CD4-positive, alpha-beta memory T cell (primary cell): ENCODE data around the gene NEK9. TPM values are rescaled to one million over a fixed set of nuclear protein-coding genes. Genes with fewer than 3 reads are reported as not detected.

Experiments used
- CTCF ChIA-PET: fragments of 350-600 bp; sonication (Branson Sonifier 250); formaldehyde crosslinking; loops from one replicate; lab custom pipeline; 2021; ENCODE audit warnings: inconsistent platforms; ENCODE audit not compliant: partially characterized antibody; lab: Charles Lee
- POLR2A ChIA-PET: fragments of 350-600 bp; sonication (Branson Sonifier 250); formaldehyde crosslinking; loops from one replicate; lab custom pipeline; 2021; ENCODE audit not compliant: partially characterized antibody; lab: Charles Lee
- DNase-seq, 5 donors: peaks; one replicate each; pipeline versions ENCODE4 v3.0.0 to v3.0.0-alpha.2; 2020 to 2022; ENCODE audit warnings: mixed read lengths in 1 of 5
- H3K27ac ChIP-seq: one replicate; pipeline ENCODE4 v1.7.0; 2013; ENCODE audit warnings: low read depth, low read length
- H3K27me3 ChIP-seq: 2 replicates; pipeline ENCODE4 v1.7.0; 2013; ENCODE audit warnings: mild to moderate bottlenecking, low read length, moderate library complexity; ENCODE audit not compliant: insufficient read depth
- H3K36me3 ChIP-seq: 2 replicates; pipeline ENCODE4 v1.7.0; 2013; ENCODE audit warnings: mild to moderate bottlenecking, low read length, moderate library complexity; ENCODE audit not compliant: insufficient read depth
- H3K4me1 ChIP-seq: 2 replicates; pipeline ENCODE4 v1.7.0; 2013; ENCODE audit warnings: mild to moderate bottlenecking, low read length, moderate library complexity; ENCODE audit not compliant: insufficient read depth
- H3K4me3 ChIP-seq, 2 donors: one replicate each; pipeline ENCODE4 v1.7.0; 2013; ENCODE audit warnings: low read length in 2 of 2, mild to moderate bottlenecking in 1 of 2
- H3K9me3 ChIP-seq, 2 donors: one replicate each; pipeline ENCODE4 v1.7.0; 2013; ENCODE audit warnings: low read length in 2 of 2, control low read depth in 1 of 2; ENCODE audit not compliant: control insufficient read depth in 1 of 2
- H3K27ac Mint-ChIP-seq, 7 donors: one replicate each; pipeline ENCODE4 v1.8.0; 2020 to 2021; ENCODE audit warnings: mixed read lengths in 7 of 7, mild to moderate bottlenecking in 6 of 7, inconsistent platforms in 3 of 7, moderate library complexity in 3 of 7
- H3K27me3 Mint-ChIP-seq, 2 donors: one replicate each; pipeline ENCODE4 v1.8.0; 2020 to 2021; ENCODE audit warnings: mixed read lengths in 2 of 2
- H3K36me3 Mint-ChIP-seq, 2 donors: one replicate each; pipeline ENCODE4 v1.8.0; 2020 to 2021; ENCODE audit warnings: mixed read lengths in 2 of 2, inconsistent platforms in 1 of 2, mild to moderate bottlenecking in 1 of 2
- H3K4me1 Mint-ChIP-seq, 4 donors: one replicate each; pipeline ENCODE4 v1.8.0; 2020 to 2021; ENCODE audit warnings: mixed read lengths in 4 of 4, mild to moderate bottlenecking in 1 of 4
- H3K4me3 Mint-ChIP-seq, 8 donors: one replicate each; pipeline ENCODE4 v1.8.0; 2020 to 2021; ENCODE audit warnings: mixed read lengths in 8 of 8, mild to moderate bottlenecking in 7 of 8, moderate library complexity in 6 of 8, inconsistent platforms in 3 of 8
- H3K9me3 Mint-ChIP-seq, 8 donors: one replicate each; pipeline ENCODE4 v1.8.0; 2020 to 2021; ENCODE audit warnings: mixed read lengths in 8 of 8, mild to moderate bottlenecking in 5 of 8, inconsistent platforms in 3 of 8, moderate library complexity in 1 of 8
- intact Hi-C: fragments of 100-400 bp; cut with micrococcal nuclease; formaldehyde crosslinking; loops from one replicate; pipeline ENCODE4 v1.15.1; 2023
- polyA plus RNA-seq, 2 donors: library from polyadenylated mRNA; unstranded; fragments of 300-500 nt; fragmentation: Illumina TruSeq; gene quantifications; one replicate each; pipeline ENCODE4 v1.2.3, GENCODE V29; 2021
- total RNA-seq, 2 experiments: library from RNA; stranded (reverse); gene quantifications; one replicate each; pipeline ENCODE4 v1.2.3, GENCODE V29; 2021

The NEK9 gene
- total and polyA plus RNA-seq, 4 experiments from 2014 or later, result 9.8 to 133 (median 74.6) TPM

DNA sequence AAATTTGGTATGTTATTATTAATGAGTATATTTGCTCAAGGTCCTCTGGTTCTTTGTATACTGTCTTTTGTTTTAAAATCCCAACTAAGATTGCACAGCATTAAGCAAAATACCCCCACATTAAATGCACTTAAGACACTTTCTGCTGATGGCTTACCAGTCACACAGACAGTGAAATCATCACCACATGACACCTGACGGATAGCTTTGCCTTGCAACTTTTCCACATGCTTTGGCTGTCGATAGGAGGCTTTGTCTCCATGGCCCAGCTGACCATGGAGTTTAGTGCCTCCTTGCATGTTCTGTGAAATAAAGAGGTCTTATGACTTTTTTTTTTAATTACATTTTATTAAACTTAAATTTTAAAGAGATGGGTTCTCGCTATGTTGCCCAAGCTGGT, 19.7 kb downstream of the NEK9 start:
- Histone ChIP-seq H3K36me3 (peaks cover 47% of the 10 kb centered on the region), H3K9me3 (no peaks in the 10 kb centered on the region), H3K4me3 (no peak overlapping the region), H3K4me1 (no peaks in the 10 kb centered on the region), H3K27me3 (no peaks in the 10 kb centered on the region), H3K27ac (no peak overlapping the region)
- no peaks in the 10 kb centered on the region for H3K9me3 Mint-ChIP-seq
- CTCF ChIA-PET, result no interaction called here
- intact Hi-C loops, result no loop called here
- POLR2A ChIA-PET, result no interaction called here
- no peaks in the 10 kb centered on the region for H3K27me3 Mint-ChIP-seq
- H3K4me1 Mint-ChIP-seq, result peaks cover 0 to 4% (median 0%) of the 10 kb centered on the region in 4 donors
- peak overlapping the region in 3 of 7 donors; percentile 33 to 87 (median 59) for H3K27ac Mint-ChIP-seq
- DNase-seq, result no peak
- peaks cover 62 to 77% of the 10 kb centered on the region in 2 donors for H3K36me3 Mint-ChIP-seq
- H3K4me3 Mint-ChIP-seq, result no peak overlapping the region

- POLR2A ChIA-PET, result no interaction called here
- no peaks in the 10 kb centered on the region for H3K4me1 ChIP-seq
- no peak overlapping the region for H3K4me3 ChIP-seq
- intact Hi-C loops, result no loop called here
- H3K36me3 ChIP-seq, result peaks cover 56% of the 10 kb centered on the region
- H3K27me3 Mint-ChIP-seq, result no peaks in the 10 kb centered on the region
- no peak overlapping the region for H3K27ac ChIP-seq
- no peaks in the 10 kb centered on the region for H3K9me3 Mint-ChIP-seq
- H3K27me3 ChIP-seq, result no peaks in the 10 kb centered on the region
- peaks cover 0 to 4% (median 3%) of the 10 kb centered on the region in 4 donors for H3K4me1 Mint-ChIP-seq
- CTCF ChIA-PET, result interaction anchor here (0.8 kb wide), 1 partner anchor 12 kb away, joined by 3 read pairs; no protein-coding TSS in a partner anchor
- no peaks in the 10 kb centered on the region for H3K9me3 ChIP-seq
- peaks cover 63 to 74% of the 10 kb centered on the region in 2 donors for H3K36me3 Mint-ChIP-seq
- peak overlapping the region in 2 of 7 donors; percentile 0 to 53 for H3K27ac Mint-ChIP-seq
- H3K4me3 Mint-ChIP-seq, result no peak overlapping the region
- DNase-seq, result no peak
These were observed 25.4 kb downstream of the NEK9 start for GRCh38 chr14:75101491-75101890.

GRCh38 chr14:75098682-75099081, 28.2 kb downstream of the NEK9 start:
- Mint-ChIP-seq H3K9me3 (no peaks in the 10 kb centered on the region), H3K4me3 (no peak overlapping the region), H3K27me3 (no peaks in the 10 kb centered on the region), H3K27ac (peak overlapping the region in 1 of 7 donors; percentile 27), H3K4me1 (peaks cover 0 to 4% (median 3%) of the 10 kb centered on the region in 4 donors), H3K36me3 (peaks cover 68 to 76% of the 10 kb centered on the region in 2 donors)
- intact Hi-C loops, result no loop called here
- CTCF ChIA-PET, result interaction anchor here (3.4 kb wide), 1 partner anchor 10 kb away, joined by 25 read pairs; no protein-coding TSS in a partner anchor
- no peak for DNase-seq
- no peak overlapping the region for H3K27ac ChIP-seq
- H3K4me3 ChIP-seq, result no peak overlapping the region
- H3K36me3 ChIP-seq, result peaks cover 69% of the 10 kb centered on the region
- H3K4me1 ChIP-seq, result no peaks in the 10 kb centered on the region
- no peaks in the 10 kb centered on the region for H3K27me3 ChIP-seq
- POLR2A ChIA-PET, result no interaction called here
- H3K9me3 ChIP-seq, result no peaks in the 10 kb centered on the region

DNA sequence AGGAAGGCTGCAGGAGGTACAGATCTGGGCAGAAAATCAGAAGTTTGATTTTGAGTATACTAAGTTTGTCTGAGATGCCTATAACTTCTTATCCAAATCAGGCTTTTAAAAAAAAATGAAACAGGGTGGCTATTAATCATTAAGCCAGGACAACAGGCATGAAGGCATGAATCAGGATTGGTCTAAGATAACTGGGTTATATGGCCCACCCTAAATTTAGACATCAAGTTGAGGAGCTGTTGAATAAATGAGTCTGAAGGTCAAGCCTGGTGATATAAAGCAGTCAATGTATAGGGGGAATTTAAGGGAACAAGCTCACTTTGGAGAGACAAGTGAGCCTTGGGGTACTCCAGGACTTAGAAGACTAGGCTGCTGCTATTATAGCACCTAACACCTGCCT, 28.6 kb downstream of the NEK9 start:
- no peak overlapping the region for H3K4me3 Mint-ChIP-seq
- H3K36me3 ChIP-seq, result peaks cover 69% of the 10 kb centered on the region
- no peak overlapping the region for H3K4me3 ChIP-seq
- no peak for DNase-seq
- no peak overlapping the region for H3K27ac Mint-ChIP-seq
- no peak overlapping the region for H3K27ac ChIP-seq
- H3K27me3 Mint-ChIP-seq, result no peaks in the 10 kb centered on the region
- H3K27me3 ChIP-seq, result no peaks in the 10 kb centered on the region
- no peaks in the 10 kb centered on the region for H3K4me1 ChIP-seq
- H3K9me3 Mint-ChIP-seq, result no peaks in the 10 kb centered on the region
- H3K4me1 Mint-ChIP-seq, result peaks cover 0 to 4% (median 3%) of the 10 kb centered on the region in 4 donors
- H3K9me3 ChIP-seq, result no peaks in the 10 kb centered on the region
- intact Hi-C loops, result no loop called here
- ChIA-PET CTCF (interaction anchor here (3.4 kb wide), 1 partner anchor 9 kb away, joined by 25 read pairs; no protein-coding TSS in a partner anchor), POLR2A (no interaction called here)
- H3K36me3 Mint-ChIP-seq, result peaks cover 65 to 74% of the 10 kb centered on the region in 2 donors

DNA sequence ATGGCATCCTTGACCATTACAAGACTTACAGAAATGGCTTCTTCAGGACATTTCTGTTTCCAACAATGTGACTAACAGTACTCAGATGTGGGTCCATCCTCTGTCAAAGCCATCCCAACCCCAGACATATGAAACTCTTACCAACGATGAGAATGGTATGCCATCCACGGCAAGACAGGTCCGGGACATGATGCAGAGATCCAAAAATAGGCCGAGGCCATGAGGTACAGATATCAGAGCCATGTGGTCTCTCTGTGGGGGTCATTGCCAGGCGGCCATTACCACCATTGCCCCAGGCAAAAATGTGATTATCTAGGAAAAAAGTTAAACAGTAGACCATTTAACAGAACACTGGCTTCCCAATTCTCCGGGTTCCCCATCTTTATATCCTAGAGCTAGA, 29.9 kb downstream of the NEK9 start:
- no peak for DNase-seq
- Mint-ChIP-seq H3K36me3 (peaks cover 61 to 74% of the 10 kb centered on the region in 2 donors), H3K9me3 (no peaks in the 10 kb centered on the region), H3K27ac (peak overlapping the region in 1 of 7 donors; percentile 52), H3K27me3 (no peaks in the 10 kb centered on the region), H3K4me1 (peaks cover 0 to 4% (median 3%) of the 10 kb centered on the region in 4 donors), H3K4me3 (no peak overlapping the region)
- no peaks in the 10 kb centered on the region for H3K4me1 ChIP-seq
- intact Hi-C loops, result no loop called here
- H3K4me3 ChIP-seq, result no peak overlapping the region
- no peaks in the 10 kb centered on the region for H3K27me3 ChIP-seq
- H3K36me3 ChIP-seq, result peaks cover 68% of the 10 kb centered on the region
- H3K9me3 ChIP-seq, result no peaks in the 10 kb centered on the region
- POLR2A ChIA-PET, result no interaction called here
- CTCF ChIA-PET, result no interaction called here
- no peak overlapping the region for H3K27ac ChIP-seq

DNA sequence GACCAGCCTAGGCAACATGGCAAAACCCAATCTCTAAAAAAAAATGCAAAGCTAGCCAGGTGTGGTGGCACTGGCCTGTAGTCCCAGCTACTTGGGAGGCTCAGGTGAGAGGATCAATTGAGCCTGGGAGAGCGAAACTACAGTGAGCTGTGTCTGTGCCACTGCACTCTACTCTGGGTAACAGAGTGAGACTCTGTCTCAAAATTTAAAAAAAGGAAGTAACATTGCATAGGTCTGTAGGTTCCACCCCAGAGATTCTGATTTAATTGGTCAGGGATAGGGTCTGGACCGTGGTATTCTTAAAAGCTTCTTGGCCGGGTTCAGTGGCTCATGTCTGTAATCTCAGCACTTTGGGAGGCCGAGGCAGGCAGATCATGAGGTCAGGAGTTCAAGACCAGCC, 31.2 kb downstream of the NEK9 start:
- ChIA-PET POLR2A (no interaction called here), CTCF (interaction anchor here (1.0 to 1.2 kb wide), 3 partner anchors 191 to 457 kb away, joined by 3 to 4 read pairs (median 3); no protein-coding TSS in a partner anchor)
- no peak overlapping the region for H3K27ac ChIP-seq
- no peaks in the 10 kb centered on the region for H3K27me3 ChIP-seq
- no peaks in the 10 kb centered on the region for H3K9me3 Mint-ChIP-seq
- intact Hi-C loops, result no loop called here
- H3K27ac Mint-ChIP-seq, result peak overlapping the region in 1 of 7 donors; percentile 12
- H3K27me3 Mint-ChIP-seq, result no peaks in the 10 kb centered on the region
- H3K9me3 ChIP-seq, result no peaks in the 10 kb centered on the region
- no peaks in the 10 kb centered on the region for H3K4me1 ChIP-seq
- H3K4me3 ChIP-seq, result no peak overlapping the region
- H3K36me3 ChIP-seq, result peaks cover 58% of the 10 kb centered on the region
- H3K4me1 Mint-ChIP-seq, result peaks cover 0 to 4% (median 3%) of the 10 kb centered on the region in 4 donors
- no peak overlapping the region for H3K4me3 Mint-ChIP-seq
- H3K36me3 Mint-ChIP-seq, result peaks cover 58 to 69% of the 10 kb centered on the region in 2 donors
- DNase-seq, result no peak

GRCh38 chr14:75094896-75095295, 32.0 kb downstream of the NEK9 start:
- Histone ChIP-seq H3K9me3 (no peaks in the 10 kb centered on the region), H3K4me3 (no peak overlapping the region), H3K36me3 (peaks cover 52% of the 10 kb centered on the region), H3K4me1 (no peaks in the 10 kb centered on the region), H3K27me3 (no peaks in the 10 kb centered on the region), H3K27ac (no peak overlapping the region)
- H3K27ac Mint-ChIP-seq, result no peak overlapping the region
- H3K4me1 Mint-ChIP-seq, result peaks cover 0 to 4% (median 3%) of the 10 kb centered on the region in 4 donors
- intact Hi-C loops, result no loop called here
- H3K4me3 Mint-ChIP-seq, result no peak overlapping the region
- DNase-seq, result no peak
- ChIA-PET CTCF (interaction anchor here (1.0 to 1.2 kb wide), 3 partner anchors 190 to 456 kb away, joined by 3 to 5 read pairs (median 4); no protein-coding TSS in a partner anchor), POLR2A (no interaction called here)
- no peaks in the 10 kb centered on the region for H3K27me3 Mint-ChIP-seq
- H3K36me3 Mint-ChIP-seq, result peaks cover 52 to 70% of the 10 kb centered on the region in 2 donors
- no peaks in the 10 kb centered on the region for H3K9me3 Mint-ChIP-seq
